ENCODE results near the gene C1orf21. TPM values are rescaled to one million over a fixed set of nuclear protein-coding genes. Genes with fewer than 3 reads are reported as not detected.

Gene C1orf21
- polyA plus RNA-seq, 1 of the 3 experiments (the other 2 are of a cell fraction): 4.8 TPM

DNA sequence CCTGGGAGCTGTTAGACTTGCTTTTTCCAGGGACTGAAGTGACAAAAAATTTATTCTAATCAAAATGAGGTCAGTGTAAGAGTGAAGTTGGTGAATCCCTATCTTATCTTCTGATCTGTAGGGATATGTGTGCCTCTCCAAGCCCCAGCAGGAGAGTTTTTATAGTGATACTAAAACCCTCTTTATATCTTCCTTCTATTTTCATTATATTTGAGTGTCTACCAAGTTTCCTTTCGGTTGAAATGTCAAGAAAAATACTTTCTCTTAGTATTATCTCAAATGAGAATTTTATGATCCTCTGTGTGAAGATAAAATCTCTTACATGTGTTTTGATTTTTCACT is 18.9 kb downstream of the C1orf21 start:
- 68% methylated on average over 1 of the region's 1 CpG for WGBS (ENCODE audit: low lambda C conversion rate)
- Histone ChIP-seq H3K79me2 (ENCODE audit: insufficient read depth) (peaks cover 35% of the 10 kb centered on the region), H3K9ac (no peak overlapping the region), H4K20me1 (ENCODE audit: insufficient read depth) (no peaks in the 10 kb centered on the region; the same call in 1 of the 2 replicates), H3K9me2 (no peaks in the 10 kb centered on the region), H3K4me2 (no peak overlapping the region), H3K27me3 (ENCODE audit: insufficient read depth) (no peaks in the 10 kb centered on the region), H3K4me3 (ENCODE audit: low read depth in 2 of 2, low read length in 1 of 2) (no peak overlapping the region), H3K4me1 (ENCODE audit: control insufficient read depth in 1 of 2, insufficient read depth in 2 of 2, low read depth in 1 of 2, low read length in 1 of 2) (peaks cover 18 to 23% of the 10 kb centered on the region in 2 experiments; a peak in 3 of 4 replicates), H3F3A (replicated peaks; ENCODE audit: insufficient read depth) (no peaks in the 10 kb centered on the region), H2AFZ (ENCODE audit: low read depth) (no peak overlapping the region), H3K36me3 (replicated peaks in 1 of 2; ENCODE audit: control insufficient read depth in 1 of 2, insufficient read depth in 2 of 2, low read length in 1 of 2) (no peaks in the 10 kb centered on the region), H3K9me3 (no peaks in the 10 kb centered on the region), H3K27ac (ENCODE audit: low read depth in 2 of 2, low read length in 1 of 2) (no peak overlapping the region)
- POLR2A ChIA-PET: no interaction called here
- CTCF ChIA-PET: interaction anchor here (0.5 kb wide), 1 partner anchor 1327 kb away, joined by 3 read pairs; no protein-coding TSS in a partner anchor
- DNase-seq: no peak
- no peak for TF ChIP-seq YY1 (IDR thresholded peaks at IDR 0.05; ENCODE audit: low read depth)
- TF ChIP-seq MEF2A (IDR thresholded peaks at IDR 0.05; ENCODE audit: borderline replicate concordance, low read depth): no peak
- TF ChIP-seq RXRA (IDR thresholded peaks at IDR 0.05; ENCODE audit: borderline replicate concordance, low read depth): no peak
- TF ChIP-seq TAF1 (IDR thresholded peaks at IDR 0.05; ENCODE audit: borderline replicate concordance, low read depth, low read length): no peak
- TF ChIP-seq, protein P1, sequence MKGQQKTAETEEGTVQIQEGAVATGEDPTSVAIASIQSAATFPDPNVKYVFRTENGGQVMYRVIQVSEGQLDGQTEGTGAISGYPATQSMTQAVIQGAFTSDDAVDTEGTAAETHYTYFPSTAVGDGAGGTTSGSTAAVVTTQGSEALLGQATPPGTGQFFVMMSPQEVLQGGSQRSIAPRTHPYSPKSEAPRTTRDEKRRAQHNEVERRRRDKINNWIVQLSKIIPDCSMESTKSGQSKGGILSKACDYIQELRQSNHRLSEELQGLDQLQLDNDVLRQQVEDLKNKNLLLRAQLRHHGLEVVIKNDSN (IDR thresholded peaks at IDR 0.05; ENCODE audit: borderline replicate concordance, low read depth): no peak

DNA sequence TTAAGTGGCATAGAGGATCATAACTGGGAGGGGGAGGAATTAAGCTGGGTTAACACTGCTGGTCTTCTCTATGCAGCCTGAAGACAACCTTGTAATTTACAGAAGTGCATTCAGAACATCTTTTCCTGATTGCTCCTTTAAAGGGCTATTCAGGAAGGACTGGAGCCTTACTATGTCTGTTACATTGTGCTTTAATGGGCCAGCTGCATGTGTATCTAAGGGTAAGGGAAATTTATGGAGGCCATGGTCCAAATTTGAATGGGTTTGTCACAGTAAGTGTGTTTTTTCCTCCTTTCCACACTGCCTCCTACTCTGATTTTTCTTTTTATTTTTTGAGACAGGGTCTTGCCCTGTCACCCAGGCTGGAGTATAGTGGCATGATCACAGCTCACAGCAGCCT is 19.6 kb downstream of the C1orf21 start:
- Histone ChIP-seq H3K79me2 (ENCODE audit: insufficient read depth) (peaks cover 32% of the 10 kb centered on the region), H3K9ac (no peak overlapping the region), H3K36me3 (replicated peaks in 1 of 2; ENCODE audit: control insufficient read depth in 1 of 2, insufficient read depth in 2 of 2, low read length in 1 of 2) (no peaks in the 10 kb centered on the region), H3K4me3 (ENCODE audit: low read depth in 2 of 2, low read length in 1 of 2) (no peak overlapping the region), H2AFZ (ENCODE audit: low read depth) (no peak overlapping the region), H3F3A (replicated peaks; ENCODE audit: insufficient read depth) (no peaks in the 10 kb centered on the region), H3K4me1 (ENCODE audit: control insufficient read depth in 1 of 2, insufficient read depth in 2 of 2, low read depth in 1 of 2, low read length in 1 of 2) (peaks cover 18 to 23% of the 10 kb centered on the region in 2 experiments; a peak in 3 of 4 replicates), H4K20me1 (ENCODE audit: insufficient read depth) (no peaks in the 10 kb centered on the region; the same call in 1 of the 2 replicates), H3K9me2 (no peaks in the 10 kb centered on the region), H3K27me3 (ENCODE audit: insufficient read depth) (no peaks in the 10 kb centered on the region), H3K4me2 (no peak overlapping the region), H3K27ac (ENCODE audit: low read depth in 2 of 2, low read length in 1 of 2) (no peak overlapping the region), H3K9me3 (no peaks in the 10 kb centered on the region)
- DNase-seq: no peak
- TF ChIP-seq, protein P2, sequence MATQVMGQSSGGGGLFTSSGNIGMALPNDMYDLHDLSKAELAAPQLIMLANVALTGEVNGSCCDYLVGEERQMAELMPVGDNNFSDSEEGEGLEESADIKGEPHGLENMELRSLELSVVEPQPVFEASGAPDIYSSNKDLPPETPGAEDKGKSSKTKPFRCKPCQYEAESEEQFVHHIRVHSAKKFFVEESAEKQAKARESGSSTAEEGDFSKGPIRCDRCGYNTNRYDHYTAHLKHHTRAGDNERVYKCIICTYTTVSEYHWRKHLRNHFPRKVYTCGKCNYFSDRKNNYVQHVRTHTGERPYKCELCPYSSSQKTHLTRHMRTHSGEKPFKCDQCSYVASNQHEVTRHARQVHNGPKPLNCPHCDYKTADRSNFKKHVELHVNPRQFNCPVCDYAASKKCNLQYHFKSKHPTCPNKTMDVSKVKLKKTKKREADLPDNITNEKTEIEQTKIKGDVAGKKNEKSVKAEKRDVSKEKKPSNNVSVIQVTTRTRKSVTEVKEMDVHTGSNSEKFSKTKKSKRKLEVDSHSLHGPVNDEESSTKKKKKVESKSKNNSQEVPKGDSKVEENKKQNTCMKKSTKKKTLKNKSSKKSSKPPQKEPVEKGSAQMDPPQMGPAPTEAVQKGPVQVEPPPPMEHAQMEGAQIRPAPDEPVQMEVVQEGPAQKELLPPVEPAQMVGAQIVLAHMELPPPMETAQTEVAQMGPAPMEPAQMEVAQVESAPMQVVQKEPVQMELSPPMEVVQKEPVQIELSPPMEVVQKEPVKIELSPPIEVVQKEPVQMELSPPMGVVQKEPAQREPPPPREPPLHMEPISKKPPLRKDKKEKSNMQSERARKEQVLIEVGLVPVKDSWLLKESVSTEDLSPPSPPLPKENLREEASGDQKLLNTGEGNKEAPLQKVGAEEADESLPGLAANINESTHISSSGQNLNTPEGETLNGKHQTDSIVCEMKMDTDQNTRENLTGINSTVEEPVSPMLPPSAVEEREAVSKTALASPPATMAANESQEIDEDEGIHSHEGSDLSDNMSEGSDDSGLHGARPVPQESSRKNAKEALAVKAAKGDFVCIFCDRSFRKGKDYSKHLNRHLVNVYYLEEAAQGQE (IDR thresholded peaks at IDR 0.05; ENCODE audit: low read depth, low read length): no peak
- no peak for TF ChIP-seq FOSL2 (IDR thresholded peaks at IDR 0.05; ENCODE audit: borderline replicate concordance, low read depth)
- CTCF ChIA-PET: no interaction called here
- POLR2A ChIA-PET: no interaction called here

All from SK-N-SH (cell line).